H1 (cell line): ENCODE results near the gene RNF166. TPM values are rescaled to one million over a fixed set of nuclear protein-coding genes. Genes with fewer than 3 reads are reported as not detected.

Experiments
- CTCF ChIA-PET: fragments of 300-600 bp; sonication (Branson Sonifier 250); formaldehyde crosslinking; loops from one replicate; lab custom pipeline; 2021; ENCODE audit not compliant: partially characterized antibody; lab: Charles Lee
- POLR2A ChIA-PET: fragments of 300-600 bp; sonication (Branson Sonifier 250); formaldehyde crosslinking; loops from one replicate; lab custom pipeline; 2021; ENCODE audit warnings: inconsistent platforms; ENCODE audit not compliant: partially characterized antibody; lab: Charles Lee
- DNase-seq, 2 experiments: peaks; one replicate each; pipeline versions ENCODE4 v3.0.0 to v3.0.0-alpha.2; 2010 to 2022; ENCODE audit warnings: low spot score in 2 of 2, low read depth in 1 of 2, mixed read lengths in 1 of 2
- FAIRE-seq: peaks from 2 replicates; lab custom pipeline; 2011; peaks lifted over from hg19 to GRCh38; lab: Jason Lieb, UNC
- H2AFZ ChIP-seq: 2 replicates; pipeline ENCODE4 v1.8.1; 2012; ENCODE audit warnings: low read length, inconsistent platforms
- H2AK5ac ChIP-seq: 2 replicates; pipeline ENCODE4 v1.6.1; 2013; ENCODE audit warnings: low read depth, low read length
- H2BK120ac ChIP-seq: replicated peaks from 2 replicates; pipeline ENCODE3; 2013; ENCODE audit warnings: low read depth, low read length, inconsistent platforms
- H2BK12ac ChIP-seq: 2 replicates; pipeline ENCODE4 v1.6.1; 2013; ENCODE audit warnings: low read depth, low read length
- H2BK15ac ChIP-seq: 2 replicates; pipeline ENCODE4 v1.6.1; 2013; ENCODE audit warnings: low read length
- H2BK20ac ChIP-seq: 2 replicates; pipeline ENCODE4 v1.6.1; 2013; ENCODE audit warnings: low read length
- H2BK5ac ChIP-seq: 2 replicates; pipeline ENCODE4 v1.6.1; 2013; ENCODE audit warnings: low read depth, low read length
- H3K14ac ChIP-seq: 2 replicates; pipeline ENCODE4 v1.6.1; 2013; ENCODE audit warnings: inconsistent platforms; ENCODE audit not compliant: insufficient read length
- H3K18ac ChIP-seq: 2 replicates; pipeline ENCODE4 v1.6.1; 2013; ENCODE audit warnings: low read length; ENCODE audit errors: extremely low read depth
- H3K23ac ChIP-seq: 2 replicates; pipeline ENCODE4 v1.6.1; 2013; ENCODE audit warnings: inconsistent platforms; ENCODE audit not compliant: insufficient read length
- H3K23me2 ChIP-seq: 2 replicates; pipeline ENCODE4 v1.6.1; 2013; ENCODE audit warnings: low read depth, low read length
- H3K27ac ChIP-seq: 2 replicates; pipeline ENCODE4 v1.6.1; 2011; ENCODE audit warnings: low read depth, low read length, inconsistent platforms
- H3K27me3 ChIP-seq, 4 experiments: replicated peaks in 1 of 4; 1 replicate in 1 of 4; 2 replicates in 3 of 4; pipeline versions ENCODE4 v1.6.1 to v1.8.1; 2011 to 2013; ENCODE audit warnings: low read length in 3 of 4, mild to moderate bottlenecking in 3 of 4, inconsistent platforms in 2 of 4, mixed read lengths in 2 of 4, moderate library complexity in 1 of 4; ENCODE audit not compliant: control insufficient read depth in 3 of 4, insufficient read depth in 3 of 4; ENCODE audit errors: extremely low read depth in 1 of 4
- H3K36me3 ChIP-seq, 4 experiments: 2 replicates each; pipeline versions ENCODE4 v1.6.1 to v1.8.1; 2011 to 2013; ENCODE audit warnings: mild to moderate bottlenecking in 4 of 4, low read length in 3 of 4, moderate library complexity in 2 of 4, control low read depth in 1 of 4, inconsistent platforms in 1 of 4; ENCODE audit not compliant: insufficient read depth in 4 of 4, control insufficient read depth in 2 of 4
- H3K4ac ChIP-seq: replicated peaks from 2 replicates; pipeline ENCODE3; 2013; ENCODE audit warnings: low read length, low read depth, mixed read lengths, inconsistent platforms; ENCODE audit not compliant: insufficient read length
- H3K4me1 ChIP-seq, 4 experiments: replicated peaks in 1 of 4; 1 replicate in 1 of 4; 2 replicates in 3 of 4; pipeline versions ENCODE4 v1.6.1 to v1.8.1; 2011 to 2013; ENCODE audit warnings: low read length in 3 of 4, inconsistent platforms in 2 of 4, mixed read lengths in 1 of 4; ENCODE audit not compliant: insufficient read depth in 4 of 4, control insufficient read depth in 3 of 4
- H3K4me2 ChIP-seq, 2 experiments: 2 replicates each; pipeline versions ENCODE4 v1.6.1 to v1.8.1; 2011 to 2013; ENCODE audit warnings: low read depth in 2 of 2, low read length in 2 of 2, control low read depth in 1 of 2, inconsistent platforms in 1 of 2, mild to moderate bottlenecking in 1 of 2; ENCODE audit not compliant: insufficient read depth in 1 of 2
- H3K4me3 ChIP-seq, 4 experiments: fragments of 200-600, 300-600 bp in 1 of 4; sonication (generic), shearing (Covaris generic), sonication (Bioruptor Twin) in 1 of 4; 2 replicates each; pipeline versions ENCODE4 v1.5.1 to v1.8.1; 2011 to 2016; ENCODE audit warnings: low read length in 4 of 4, low read depth in 3 of 4, control low read depth in 2 of 4, inconsistent platforms in 2 of 4, mild to moderate bottlenecking in 2 of 4, mixed read lengths in 1 of 4, moderate library complexity in 1 of 4; ENCODE audit not compliant: insufficient read depth in 2 of 4; ENCODE audit errors: extremely low read depth in 1 of 4
- H3K56ac ChIP-seq: replicated peaks from 2 replicates; pipeline ENCODE3; 2013; ENCODE audit warnings: low read depth, mild to moderate bottlenecking, mixed read lengths, low read length, inconsistent platforms; ENCODE audit not compliant: insufficient read length
- H3K79me1 ChIP-seq: 2 replicates; pipeline ENCODE4 v1.6.1; 2013; ENCODE audit warnings: low read depth, low read length, control low read depth
- H3K79me2 ChIP-seq, 2 experiments: 2 replicates each; pipeline versions ENCODE4 v1.6.1 to v1.8.1; 2012 to 2013; ENCODE audit warnings: low read length in 2 of 2, mild to moderate bottlenecking in 2 of 2, inconsistent platforms in 1 of 2; ENCODE audit not compliant: insufficient read depth in 2 of 2, control insufficient read depth in 1 of 2
- H3K9ac ChIP-seq, 4 experiments: replicated peaks in 1 of 4; 1 replicate in 1 of 4; 2 replicates in 3 of 4; pipeline versions ENCODE4 v1.6.1 to v1.8.1; 2011 to 2013; ENCODE audit warnings: low read depth in 3 of 4, low read length in 3 of 4, control low read depth in 2 of 4, mild to moderate bottlenecking in 2 of 4, moderate library complexity in 2 of 4, inconsistent platforms in 1 of 4; ENCODE audit errors: extremely low read depth in 1 of 4
- H3K9me3 ChIP-seq, 2 experiments: 2 replicates each; pipeline versions ENCODE4 v1.6.1 to v1.8.1; 2012 to 2013; ENCODE audit warnings: mild to moderate bottlenecking in 2 of 2, moderate library complexity in 2 of 2, control low read depth in 1 of 2, inconsistent platforms in 1 of 2, low read depth in 1 of 2, low read length in 1 of 2, mixed read lengths in 1 of 2; ENCODE audit not compliant: insufficient read depth in 2 of 2
- H4K20me1 ChIP-seq, 2 experiments: replicated peaks in 1 of 2; 2 replicates each; pipeline versions ENCODE3 to v1.8.1; 2011 to 2013; ENCODE audit warnings: inconsistent platforms in 2 of 2, low read length in 2 of 2, mild to moderate bottlenecking in 1 of 2; ENCODE audit not compliant: insufficient read depth in 2 of 2, control insufficient read depth in 1 of 2
- H4K5ac ChIP-seq: 2 replicates; pipeline ENCODE4 v1.6.1; 2013; ENCODE audit warnings: low read length, low read depth, mixed read lengths, inconsistent platforms; ENCODE audit not compliant: insufficient read length
- H4K8ac ChIP-seq: 2 replicates; pipeline ENCODE4 v1.8.0; 2013; ENCODE audit warnings: mild to moderate bottlenecking, moderate library complexity, low read length, inconsistent platforms; ENCODE audit not compliant: insufficient read depth; ENCODE audit errors: extremely low read depth
- H4K91ac ChIP-seq: replicated peaks from 2 replicates; pipeline ENCODE3; 2013; ENCODE audit warnings: low read length, mixed read lengths, inconsistent platforms; ENCODE audit not compliant: insufficient read length
- EZH2 ChIP-seq: fragments of 200-600 bp; sonication (generic); IDR thresholded peaks from 2 replicates; pipeline ENCODE4 v1.7.1; 2012; ENCODE audit warnings: low read depth, mild to moderate bottlenecking, moderate library complexity, low read length, inconsistent platforms; ENCODE audit not compliant: severe bottlenecking
- RAD21 ChIP-seq, 2 experiments: IDR thresholded peaks in 1 of 2; conservative IDR thresholded peaks in 1 of 2; 2 replicates each; pipeline ENCODE4 v1.6.1; 2011; ENCODE audit warnings: low read depth in 2 of 2, low read length in 2 of 2, improper control_type of control experiment in 1 of 2, inconsistent platforms in 1 of 2, mild to moderate bottlenecking in 1 of 2, moderate library complexity in 1 of 2
- TBP ChIP-seq: IDR thresholded peaks from 2 replicates; pipeline ENCODE4 v1.6.1; 2011; ENCODE audit warnings: low read depth, low read length, improper control_type of control experiment
- WGBS, 2 experiments: shearing (Covaris generic) in 1 of 2; methylation state at CpG; one replicate each; pipeline versions ENCODE4 v1.1.6 to v1.1.7; 2013 to 2015; ENCODE audit warnings: low lambda C conversion rate in 2 of 2, mixed read lengths in 2 of 2, inconsistent platforms in 1 of 2, low coverage in 1 of 2, missing lambda C conversion rate in 1 of 2; ENCODE audit not compliant: insufficient replicate concordance in 2 of 2, insufficient coverage in 1 of 2, insufficient read length in 1 of 2; ENCODE audit errors: extremely low coverage in 1 of 2, missing lambda C conversion rate in 1 of 2; 5-methylcytosine and 5-hydroxymethylcytosine counted together
- polyA plus RNA-seq, 7 experiments: library from polyadenylated mRNA; depleted of rRNA in 3 of 7; stranded (reverse) in 5 of 7; unstranded in 2 of 7; fragments of >200 nt in 5 of 7; fragments of 200-250 nt in 2 of 7; gene quantifications; 1 replicate in 5 of 7; 2 replicates in 1 of 7; 4 replicates in 1 of 7; pipeline versions ENCODE4 v1.2.1 to v1.2.3, GENCODE V29; 2011 to 2013; ENCODE audit warnings: missing spikeins in 2 of 7, mixed read lengths in 2 of 7
- total RNA-seq: library from RNA; stranded (reverse); fragmentation: NEBNext Ultra II Directional; extraction: Animal tissue kit (Norgen Biotek cat#: 25700); gene quantifications from 2 replicates; pipeline ENCODE4 v1.2.1, GENCODE V29; 2021

Gene RNF166
- total and polyA plus RNA-seq, 2 of the 8 experiments (the other 6 are each of a cell fraction or from before 2014, with no cell fraction given), result 29.8 to 31.2 TPM

GRCh38 chr16:88654363-88655052 lies 51.7 kb downstream of the RNF166 start:
- TF ChIP-seq EZH2 (no peak), TBP (no peak), RAD21 (IDR thresholded peaks at IDR 0.05 in 1 of 2, conservative IDR thresholded peaks at IDR 0.05 in 1 of 2; ENCODE audit: low read depth in 2 of 2, low read length in 2 of 2) (no peak)
- Histone ChIP-seq H2BK15ac (no peak overlapping the region), H4K91ac (no peak overlapping the region), H3K4me3 (no peak overlapping the region), H4K20me1 (peaks cover 2 to 33% of the 10 kb centered on the region in 2 experiments), H3K18ac (no peak overlapping the region), H3K14ac (no peak overlapping the region), H2BK20ac (no peak overlapping the region), H3K27me3 (no peaks in the 10 kb centered on the region), H2AFZ (no peak overlapping the region), H3K4me1 (peaks cover 0 to 8% (median 6%) of the 10 kb centered on the region in 4 experiments; a peak in 5 of 7 replicates), H3K4ac (no peak overlapping the region), H3K9ac (no peak overlapping the region), H2BK5ac (no peak overlapping the region), H2BK120ac (no peak overlapping the region), H3K23me2 (peaks cover 10% of the 10 kb centered on the region; the same call in 1 of the 2 replicates), H3K9me3 (no peaks in the 10 kb centered on the region), H3K79me1 (peaks cover 6% of the 10 kb centered on the region), H4K5ac (no peak overlapping the region), H3K56ac (no peak overlapping the region), H2AK5ac (no peak overlapping the region), H3K4me2 (no peak overlapping the region), H3K36me3 (peaks cover 3 to 29% (median 4%) of the 10 kb centered on the region in 4 experiments; a peak in 7 of 8 replicates), H2BK12ac (no peak overlapping the region), H3K23ac (no peak overlapping the region), H4K8ac (no peak overlapping the region), H3K27ac (no peak overlapping the region; the same call in 1 of the 2 replicates), H3K79me2 (peaks cover 0 to 7% of the 10 kb centered on the region in 2 experiments; a peak in 2 of 4 replicates)
- WGBS, 2 experiments, result 92% methylated on average over 28 of the region's 28 CpGs; no CpG with 5 or more reads in 1 of the 2 experiments
- ChIA-PET CTCF (interaction anchor here (1.2 to 1.9 kb wide), 3 partner anchors 21 to 68 kb away, joined by 3 to 4 read pairs (median 4); no protein-coding TSS in a partner anchor), POLR2A (interaction anchor here (0.6 to 2.0 kb wide), 2 partner anchors 8 to 1317 kb away, joined by 3 to 4 read pairs; partner anchors contain the start of gene MVD)
- no peak for FAIRE-seq
- no peak for DNase-seq
